GM23248 (cell line): ENCODE data around the gene C1orf167.

Source experiments
- EZH2 ChIP-seq: fragments of 200-600 bp; sonication (generic); IDR thresholded peaks from 2 replicates; pipeline ENCODE4 v1.6.1; 2018; ENCODE audit warnings: antibody characterized with exemption, mild to moderate bottlenecking; ENCODE audit not compliant: insufficient read depth, poor library complexity, severe bottlenecking
- EZH2phosphoT487 ChIP-seq: fragments of 200-600 bp; sonication (generic); IDR thresholded peaks from 2 replicates; pipeline ENCODE4 v1.6.1; 2018; ENCODE audit warnings: antibody characterized with exemption, moderate library complexity, mild to moderate bottlenecking, low read depth; ENCODE audit not compliant: insufficient read depth

- no peak for TF ChIP-seq EZH2
- TF ChIP-seq EZH2phosphoT487 = no peak
Observed at GRCh38 chr1:11728126-11728806, 33.7 kb upstream of the C1orf167 start.
